ENCODE measurements around the gene CASQ1. TPM values are rescaled to one million over a fixed set of nuclear protein-coding genes. Genes with fewer than 3 reads are reported as not detected.

The CASQ1 gene
- total and polyA plus RNA-seq, 2 donors (not counting 3 experiments of a cell fraction or from before 2014, with no cell fraction given) = not detected

DNA sequence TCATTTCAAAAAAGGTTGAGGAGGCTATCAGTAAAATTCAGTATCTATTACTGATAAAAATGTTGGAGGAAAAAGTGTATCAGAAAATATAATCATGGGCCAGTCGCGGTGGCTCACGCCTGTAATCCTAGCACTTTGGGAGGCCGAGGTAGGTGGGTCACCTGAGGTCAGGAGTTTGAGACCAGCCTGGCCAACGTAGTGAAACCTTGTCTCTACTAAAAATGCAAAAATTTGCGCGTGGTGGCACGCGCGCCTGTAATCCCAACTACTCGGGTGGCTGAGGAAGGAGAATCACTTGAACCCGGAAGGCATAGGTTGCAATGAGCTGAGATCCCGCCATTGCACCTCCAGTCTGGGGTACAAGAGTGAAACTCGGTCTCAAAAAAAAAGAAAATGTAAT, 44.3 kb upstream of the CASQ1 start:
- Histone ChIP-seq H2AFZ (ENCODE audit: low read depth, low read length) (no peak overlapping the region), H4K20me1 (replicated peaks; ENCODE audit: control insufficient read depth, extremely low read depth, insufficient read depth, low read length) (no peaks in the 10 kb centered on the region), H3K4me3 (replicated peaks in 1 of 3; ENCODE audit: insufficient read depth in 1 of 3, low read depth in 1 of 3, low read length in 3 of 3) (no peak overlapping the region), H3K36me3 (ENCODE audit: control insufficient read depth in 2 of 2, extremely low read depth in 1 of 2, insufficient read depth in 2 of 2, low read length in 2 of 2) (no peaks in the 10 kb centered on the region), H3K79me2 (ENCODE audit: control insufficient read depth, insufficient read depth, low read length) (no peaks in the 10 kb centered on the region), H3K27me3 (ENCODE audit: control insufficient read depth in 2 of 2, insufficient read depth in 2 of 2, low read length in 2 of 2) (peaks cover 2 to 4% of the 10 kb centered on the region in 2 experiments), H3K9ac (replicated peaks; ENCODE audit: extremely low read depth, insufficient read depth, low read length) (no peak overlapping the region), H3K27ac (ENCODE audit: insufficient read depth, low read depth, low read length) (no peak overlapping the region), H3K9me3 (replicated peaks; ENCODE audit: control insufficient read depth, insufficient read depth, low read length) (no peaks in the 10 kb centered on the region), H3K4me1 (ENCODE audit: control insufficient read depth, extremely low read depth, insufficient read depth, low read length) (no peaks in the 10 kb centered on the region), H3K9me1 (replicated peaks; ENCODE audit: control insufficient read depth, extremely low read depth, insufficient read depth, low read length) (no peaks in the 10 kb centered on the region), H3K4me2 (ENCODE audit: insufficient read depth, low read length) (no peak overlapping the region)
- FAIRE-seq (no peak), DNase-seq (ENCODE audit: low read depth, low spot score) (no peak)
- ChIA-PET POLR2A (no interaction called here), CTCF (no interaction called here)
- dilution Hi-C loops (cut with MboI; ENCODE audit: extremely low pct_ligation_motif_present, low sequenced_read_pairs) = no loop called here
- TF ChIP-seq EZH2 (IDR thresholded peaks at IDR 0.05; ENCODE audit: borderline replicate concordance, low read depth, low read length, severe bottlenecking) = no peak
- no peak for TF ChIP-seq MYC (IDR thresholded peaks at IDR 0.05; ENCODE audit: low read depth, low read length)
- TF ChIP-seq, protein P1, sequence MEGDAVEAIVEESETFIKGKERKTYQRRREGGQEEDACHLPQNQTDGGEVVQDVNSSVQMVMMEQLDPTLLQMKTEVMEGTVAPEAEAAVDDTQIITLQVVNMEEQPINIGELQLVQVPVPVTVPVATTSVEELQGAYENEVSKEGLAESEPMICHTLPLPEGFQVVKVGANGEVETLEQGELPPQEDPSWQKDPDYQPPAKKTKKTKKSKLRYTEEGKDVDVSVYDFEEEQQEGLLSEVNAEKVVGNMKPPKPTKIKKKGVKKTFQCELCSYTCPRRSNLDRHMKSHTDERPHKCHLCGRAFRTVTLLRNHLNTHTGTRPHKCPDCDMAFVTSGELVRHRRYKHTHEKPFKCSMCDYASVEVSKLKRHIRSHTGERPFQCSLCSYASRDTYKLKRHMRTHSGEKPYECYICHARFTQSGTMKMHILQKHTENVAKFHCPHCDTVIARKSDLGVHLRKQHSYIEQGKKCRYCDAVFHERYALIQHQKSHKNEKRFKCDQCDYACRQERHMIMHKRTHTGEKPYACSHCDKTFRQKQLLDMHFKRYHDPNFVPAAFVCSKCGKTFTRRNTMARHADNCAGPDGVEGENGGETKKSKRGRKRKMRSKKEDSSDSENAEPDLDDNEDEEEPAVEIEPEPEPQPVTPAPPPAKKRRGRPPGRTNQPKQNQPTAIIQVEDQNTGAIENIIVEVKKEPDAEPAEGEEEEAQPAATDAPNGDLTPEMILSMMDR (IDR thresholded peaks at IDR 0.05; ENCODE audit: extremely low read depth in 1 of 2, insufficient read depth in 1 of 2, low read depth in 1 of 2, low read length in 2 of 2) = no peak
- no peak for TF ChIP-seq POLR2A (IDR thresholded peaks at IDR 0.05; ENCODE audit: low read depth, low read length)
- no peak for TF ChIP-seq FOS (IDR thresholded peaks at IDR 0.05; ENCODE audit: borderline replicate concordance, insufficient read depth, low read length)
- no peak for TF ChIP-seq GATA2 (IDR thresholded peaks at IDR 0.05; ENCODE audit: insufficient read depth, insufficient read length, low read depth, low read length)
- TF ChIP-seq POLR2AphosphoS5 (IDR thresholded peaks at IDR 0.05; ENCODE audit: insufficient read depth, low read depth, low read length) = no peak
- TF ChIP-seq JUN (IDR thresholded peaks at IDR 0.05; ENCODE audit: borderline replicate concordance, insufficient read depth, insufficient read length, low read depth) = no peak
- TF ChIP-seq, protein P2, sequence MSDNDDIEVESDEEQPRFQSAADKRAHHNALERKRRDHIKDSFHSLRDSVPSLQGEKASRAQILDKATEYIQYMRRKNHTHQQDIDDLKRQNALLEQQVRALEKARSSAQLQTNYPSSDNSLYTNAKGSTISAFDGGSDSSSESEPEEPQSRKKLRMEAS (IDR thresholded peaks at IDR 0.05; ENCODE audit: insufficient read depth, insufficient read length) = no peak
- intact Hi-C loops (cut with micrococcal nuclease) = no loop called here
- no TSS peak for BruUV-seq (replicated peaks)
